Measurements from ENCODE around the gene TENT4B.
"Not testable (repeated sequence)": the region's sequence is repeated elsewhere in the genome, so short reads cannot be mapped to it uniquely, and the experiment has no call there.

TENT4B gene

DNA sequence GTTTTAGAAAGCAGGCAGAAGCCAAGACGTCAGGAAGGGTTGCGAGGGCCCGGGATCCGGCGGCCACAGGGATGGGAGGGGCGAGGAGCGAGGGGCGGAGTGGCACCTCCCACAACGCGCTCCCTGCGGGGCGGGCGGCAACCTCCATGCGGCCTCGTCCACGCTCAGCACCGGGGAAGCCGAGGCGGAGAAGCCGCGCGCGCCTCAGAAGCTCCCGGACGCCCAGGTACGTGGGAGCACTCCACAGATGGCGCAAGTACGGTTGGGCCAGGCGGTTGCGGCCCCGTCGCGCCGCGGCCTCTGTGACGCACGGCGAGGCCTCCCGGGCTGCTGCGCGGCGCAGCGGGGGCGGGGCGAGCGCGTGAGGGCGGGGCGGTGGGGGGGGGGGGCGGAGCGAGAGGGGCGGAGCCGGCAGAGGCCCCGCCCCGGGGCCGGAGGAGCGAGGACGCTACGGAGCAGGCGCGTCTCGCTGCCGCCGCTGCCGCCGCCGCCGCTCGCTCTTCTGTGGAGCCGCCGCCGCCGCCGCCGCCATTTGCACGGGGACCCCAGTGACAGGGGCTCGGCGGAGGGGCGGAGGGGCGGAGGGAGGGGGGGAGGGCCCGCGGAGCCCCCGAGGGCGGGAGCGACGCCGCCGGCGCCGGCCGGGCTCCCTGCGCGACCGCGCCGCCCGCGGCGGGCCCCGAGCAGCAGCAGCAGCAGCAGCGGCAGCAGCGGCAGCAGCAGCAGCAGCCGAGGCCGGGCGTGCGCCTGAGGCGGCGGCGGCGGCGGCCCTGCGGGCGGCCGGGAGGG lies at the start of gene TENT4B:
Gene TENT4B (plus strand): TSS at position 500 of the 789 bp plus-strand sequence. CDS start 316 bp downstream, outside the sequence.
- Histone ChIP-seq H3K27ac (ENCODE audit: low read depth, low read length) (peak within 1 kb of the TSS; percentile 99), H3K4me3 (ENCODE audit: low read depth in 1 of 2, low read length in 2 of 2) (peak within 1 kb of the TSS; percentile 91 to 92), H3K27me3 (ENCODE audit: control insufficient read depth in 1 of 2, insufficient read depth in 2 of 2, low read length in 2 of 2) (no peaks in the 10 kb centered on the region), H3K9ac (ENCODE audit: low read depth in 1 of 2, low read length in 2 of 2) (peak within 1 kb of the TSS; percentile 93 to 98), H3K36me3 (ENCODE audit: control insufficient read depth in 1 of 2, insufficient read depth in 2 of 2, low read length in 2 of 2) (no peaks in the 10 kb centered on the region), H3K9me3 (ENCODE audit: control insufficient read depth in 1 of 2, low read length in 2 of 2) (no peaks in the 10 kb centered on the region), H3K4me1 (ENCODE audit: control insufficient read depth in 1 of 2, insufficient read depth in 2 of 2, low read length in 2 of 2) (peaks cover 12 to 27% of the 10 kb centered on the region in 2 donors)

DNA sequence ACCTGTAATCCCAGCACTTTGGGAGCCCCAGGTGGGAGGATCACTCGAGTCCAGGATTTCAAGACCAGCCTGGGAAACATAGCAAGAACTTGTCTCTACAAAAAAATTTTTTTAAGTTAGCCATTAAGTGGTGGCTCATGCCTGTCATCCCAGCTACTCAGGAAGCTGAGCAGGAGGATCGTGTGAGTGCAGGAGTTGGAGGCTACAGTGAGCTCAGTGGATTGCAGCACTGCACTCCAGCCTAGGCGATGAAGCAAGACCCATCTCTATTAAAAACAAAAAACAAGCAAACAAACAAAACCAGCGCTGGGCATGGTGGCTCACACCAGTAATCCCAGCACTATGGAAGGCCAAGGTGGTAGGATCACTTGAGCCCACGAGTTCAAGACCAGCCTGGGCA lies 49.3 kb upstream of the TENT4B start:
- peaks cover 13 to 60% of the 10 kb centered on the region in 2 donors for H3K36me3 ChIP-seq (ENCODE audit: control insufficient read depth in 1 of 2, insufficient read depth in 2 of 2, low read length in 2 of 2)

DNA sequence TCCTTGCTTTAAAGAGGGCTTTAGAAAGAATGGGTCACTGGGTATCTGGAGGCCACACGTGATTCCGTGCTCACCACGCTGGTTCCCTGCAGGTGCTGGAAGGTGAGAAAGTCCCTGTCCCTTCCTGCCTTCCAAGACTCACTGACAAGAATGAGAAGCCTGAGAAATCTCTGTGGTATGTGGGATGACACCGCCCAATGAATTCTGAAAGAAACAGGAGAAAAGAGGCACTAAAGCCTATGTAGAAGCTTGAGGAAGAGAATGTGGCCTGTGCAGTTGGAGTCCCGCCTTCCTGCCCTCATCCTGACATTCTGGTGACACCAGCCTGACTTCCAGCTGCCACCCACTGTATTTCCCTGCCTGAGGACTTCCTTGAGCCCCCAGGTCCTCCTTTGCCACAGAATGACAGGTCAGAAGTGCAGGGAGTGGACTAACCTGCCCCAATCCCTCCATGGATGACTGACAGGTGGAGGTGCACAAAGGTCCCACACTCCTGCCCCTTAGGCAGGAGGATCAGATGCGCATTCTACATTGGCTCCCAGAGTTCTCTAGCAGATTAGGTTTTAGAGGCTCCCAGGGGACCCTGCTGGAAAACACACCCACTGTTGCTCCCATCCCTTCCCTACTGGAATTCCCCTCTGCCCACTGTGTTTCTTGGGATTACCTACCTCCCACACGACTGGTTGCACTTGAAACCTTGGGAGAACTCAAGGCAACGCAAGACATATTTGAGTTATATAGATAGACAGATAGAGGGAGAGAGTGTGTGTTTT lies 38.6 kb upstream of the TENT4B start:
- H3K4me1 ChIP-seq (ENCODE audit: control insufficient read depth in 1 of 2, insufficient read depth in 2 of 2, low read length in 2 of 2), result no peaks in the 10 kb centered on the region
- no peak overlapping the region for H3K9ac ChIP-seq (ENCODE audit: low read depth in 1 of 2, low read length in 2 of 2)
- H3K27ac ChIP-seq (ENCODE audit: low read depth, low read length), result no peak overlapping the region
- no peaks in the 10 kb centered on the region for H3K27me3 ChIP-seq (ENCODE audit: control insufficient read depth in 1 of 2, insufficient read depth in 2 of 2, low read length in 2 of 2)
- H3K4me3 ChIP-seq (ENCODE audit: low read depth in 1 of 2, low read length in 2 of 2), result no peak overlapping the region
- H3K36me3 ChIP-seq (ENCODE audit: control insufficient read depth in 1 of 2, insufficient read depth in 2 of 2, low read length in 2 of 2), result no peaks in the 10 kb centered on the region
- no peaks in the 10 kb centered on the region for H3K9me3 ChIP-seq (ENCODE audit: control insufficient read depth in 1 of 2, low read length in 2 of 2)

More for the DNA sequence above, 49.3 kb upstream of the TENT4B start:
- Histone ChIP-seq H3K4me1 (ENCODE audit: control insufficient read depth in 1 of 2, insufficient read depth in 2 of 2, low read length in 2 of 2) (no peaks in the 10 kb centered on the region), H3K9me3 (ENCODE audit: control insufficient read depth in 1 of 2, low read length in 2 of 2) (no peaks in the 10 kb centered on the region), H3K27ac (ENCODE audit: low read depth, low read length) (no peak overlapping the region), H3K4me3 (ENCODE audit: low read depth in 1 of 2, low read length in 2 of 2) (no peak overlapping the region), H3K27me3 (ENCODE audit: control insufficient read depth in 1 of 2, insufficient read depth in 2 of 2, low read length in 2 of 2) (no peaks in the 10 kb centered on the region), H3K9ac (ENCODE audit: low read depth in 1 of 2, low read length in 2 of 2) (no peak overlapping the region)

DNA sequence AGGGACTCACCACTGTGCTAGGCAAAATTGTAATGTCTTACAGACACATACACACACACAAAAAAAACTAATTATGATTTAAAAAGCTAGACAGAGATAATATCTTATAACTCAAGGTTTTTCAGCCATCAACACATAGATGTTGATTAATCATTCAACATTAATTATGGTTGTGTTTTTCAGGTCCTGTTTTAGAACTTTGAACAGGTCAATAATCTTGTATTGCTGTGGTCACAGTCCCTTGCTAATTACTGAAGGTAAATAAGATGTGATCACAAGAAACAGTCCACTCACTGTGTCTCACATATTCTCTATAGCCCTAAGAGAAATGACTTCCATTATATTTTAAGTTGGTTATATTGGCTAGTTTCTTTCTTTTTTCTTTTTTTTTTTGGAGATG lies 32.4 kb upstream of the TENT4B start:
- H3K27ac ChIP-seq (ENCODE audit: low read depth, low read length), result no peak overlapping the region
- peaks cover 14 to 15% of the 10 kb centered on the region in 2 donors for H3K4me1 ChIP-seq (ENCODE audit: control insufficient read depth in 1 of 2, insufficient read depth in 2 of 2, low read length in 2 of 2)
- no peak overlapping the region for H3K4me3 ChIP-seq (ENCODE audit: low read depth in 1 of 2, low read length in 2 of 2)
- H3K9ac ChIP-seq (ENCODE audit: low read depth in 1 of 2, low read length in 2 of 2), result no peak overlapping the region
- H3K9me3 ChIP-seq (ENCODE audit: control insufficient read depth in 1 of 2, low read length in 2 of 2), result no peaks in the 10 kb centered on the region
- H3K27me3 ChIP-seq (ENCODE audit: control insufficient read depth in 1 of 2, insufficient read depth in 2 of 2, low read length in 2 of 2), result no peaks in the 10 kb centered on the region
- no peaks in the 10 kb centered on the region for H3K36me3 ChIP-seq (ENCODE audit: control insufficient read depth in 1 of 2, insufficient read depth in 2 of 2, low read length in 2 of 2)

DNA sequence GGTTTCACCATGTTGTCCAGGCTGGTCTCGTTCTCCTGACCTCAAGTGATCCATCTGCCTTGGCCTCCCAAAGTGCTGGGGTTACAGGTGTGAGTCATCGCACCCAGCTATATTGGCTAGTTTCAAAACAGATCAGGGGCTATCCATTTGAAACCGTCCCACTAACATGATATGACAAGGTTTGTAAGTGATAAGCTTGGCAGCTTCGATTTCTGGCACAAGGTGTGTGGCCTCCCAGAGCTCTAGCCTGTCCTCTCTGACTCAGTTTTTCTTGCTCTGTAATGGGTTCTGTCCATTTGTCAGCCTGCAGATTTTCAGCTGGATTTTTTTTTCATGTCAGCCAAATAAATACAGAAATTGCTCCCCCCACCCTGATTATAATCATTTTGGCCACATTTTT lies 31.8 kb upstream of the TENT4B start:
- no peak overlapping the region for H3K4me3 ChIP-seq (ENCODE audit: low read depth in 1 of 2, low read length in 2 of 2)
- no peaks in the 10 kb centered on the region for H3K9me3 ChIP-seq (ENCODE audit: control insufficient read depth in 1 of 2, low read length in 2 of 2)
- no peaks in the 10 kb centered on the region for H3K36me3 ChIP-seq (ENCODE audit: control insufficient read depth in 1 of 2, insufficient read depth in 2 of 2, low read length in 2 of 2)
- no peaks in the 10 kb centered on the region for H3K27me3 ChIP-seq (ENCODE audit: control insufficient read depth in 1 of 2, insufficient read depth in 2 of 2, low read length in 2 of 2)
- H3K9ac ChIP-seq (ENCODE audit: low read depth in 1 of 2, low read length in 2 of 2), result no peak overlapping the region
- H3K27ac ChIP-seq (ENCODE audit: low read depth, low read length), result no peak overlapping the region
- H3K4me1 ChIP-seq (ENCODE audit: control insufficient read depth in 1 of 2, insufficient read depth in 2 of 2, low read length in 2 of 2), result peaks cover 14 to 15% of the 10 kb centered on the region in 2 donors

DNA sequence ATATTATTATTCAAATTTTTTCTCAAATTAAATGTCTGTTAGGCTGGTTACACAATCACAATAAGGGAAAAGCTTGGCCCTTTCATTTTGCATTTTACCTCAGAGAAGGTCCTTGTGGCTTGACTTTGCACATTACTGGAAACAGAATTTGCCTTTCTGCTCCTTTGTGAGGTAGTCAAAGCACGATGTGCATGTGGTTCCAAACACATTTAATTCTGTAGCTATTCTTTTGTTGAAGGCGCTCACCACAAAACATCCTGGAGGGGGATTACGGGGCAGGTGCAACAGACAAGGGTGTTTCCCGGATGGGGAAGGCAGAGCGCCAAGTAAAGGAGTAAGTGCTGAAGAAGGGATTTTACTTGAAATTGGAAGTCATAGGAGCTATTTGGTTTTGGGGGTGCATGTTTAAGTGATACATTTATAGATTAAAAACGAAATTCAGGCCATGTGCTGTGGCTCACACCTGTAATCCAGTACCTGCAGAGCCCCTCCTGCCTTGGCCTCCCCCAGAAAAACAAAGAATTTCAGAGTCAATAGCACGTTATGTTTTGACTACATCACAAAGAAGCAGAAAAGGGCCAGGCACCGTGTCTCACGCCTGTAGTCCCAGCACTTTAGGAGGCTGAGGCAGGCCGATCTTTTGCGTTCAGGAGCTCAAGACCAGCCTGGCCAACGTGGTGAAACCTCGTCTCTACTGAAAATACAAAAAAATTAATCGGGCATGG lies 31.2 kb upstream of the TENT4B start:
- Histone ChIP-seq H3K27me3 (ENCODE audit: control insufficient read depth in 1 of 2, insufficient read depth in 2 of 2, low read length in 2 of 2) (no peaks in the 10 kb centered on the region), H3K36me3 (ENCODE audit: control insufficient read depth in 1 of 2, insufficient read depth in 2 of 2, low read length in 2 of 2) (no peaks in the 10 kb centered on the region), H3K4me1 (ENCODE audit: control insufficient read depth in 1 of 2, insufficient read depth in 2 of 2, low read length in 2 of 2) (peaks cover 14 to 15% of the 10 kb centered on the region in 2 donors), H3K9me3 (ENCODE audit: control insufficient read depth in 1 of 2, low read length in 2 of 2) (no peaks in the 10 kb centered on the region), H3K4me3 (ENCODE audit: low read depth in 1 of 2, low read length in 2 of 2) (no peak overlapping the region), H3K9ac (ENCODE audit: low read depth in 1 of 2, low read length in 2 of 2) (no peak overlapping the region), H3K27ac (ENCODE audit: low read depth, low read length) (no peak overlapping the region)

DNA sequence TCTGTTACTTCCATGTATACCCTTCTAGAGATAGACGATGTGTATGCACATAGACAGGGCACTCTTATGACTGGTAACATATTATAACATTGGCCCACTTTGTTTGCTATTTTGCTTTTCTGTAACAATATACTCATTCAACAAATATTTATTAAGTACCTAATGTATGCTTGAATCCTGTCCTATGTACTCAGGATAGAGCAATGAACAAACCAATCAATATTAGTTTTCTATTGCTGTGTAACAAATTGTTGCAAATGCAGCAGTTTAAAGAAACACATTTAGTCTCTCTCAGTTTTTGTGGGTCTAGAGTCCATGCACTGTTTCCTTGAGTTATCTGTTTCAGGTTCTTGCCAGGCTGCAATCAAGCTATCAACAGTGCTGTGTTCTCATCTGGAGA lies 29.7 kb upstream of the TENT4B start:
- H3K4me1 ChIP-seq (ENCODE audit: control insufficient read depth in 1 of 2, insufficient read depth in 2 of 2, low read length in 2 of 2), result peaks cover 14 to 15% of the 10 kb centered on the region in 2 donors
- H3K4me3 ChIP-seq (ENCODE audit: low read depth in 1 of 2, low read length in 2 of 2), result no peak overlapping the region
- H3K9ac ChIP-seq (ENCODE audit: low read depth in 1 of 2, low read length in 2 of 2), result no peak overlapping the region
- no peaks in the 10 kb centered on the region for H3K9me3 ChIP-seq (ENCODE audit: control insufficient read depth in 1 of 2, low read length in 2 of 2)
- H3K27ac ChIP-seq (ENCODE audit: low read depth, low read length), result no peak overlapping the region
- no peaks in the 10 kb centered on the region for H3K36me3 ChIP-seq (ENCODE audit: control insufficient read depth in 1 of 2, insufficient read depth in 2 of 2, low read length in 2 of 2)
- H3K27me3 ChIP-seq (ENCODE audit: control insufficient read depth in 1 of 2, insufficient read depth in 2 of 2, low read length in 2 of 2), result no peaks in the 10 kb centered on the region

DNA sequence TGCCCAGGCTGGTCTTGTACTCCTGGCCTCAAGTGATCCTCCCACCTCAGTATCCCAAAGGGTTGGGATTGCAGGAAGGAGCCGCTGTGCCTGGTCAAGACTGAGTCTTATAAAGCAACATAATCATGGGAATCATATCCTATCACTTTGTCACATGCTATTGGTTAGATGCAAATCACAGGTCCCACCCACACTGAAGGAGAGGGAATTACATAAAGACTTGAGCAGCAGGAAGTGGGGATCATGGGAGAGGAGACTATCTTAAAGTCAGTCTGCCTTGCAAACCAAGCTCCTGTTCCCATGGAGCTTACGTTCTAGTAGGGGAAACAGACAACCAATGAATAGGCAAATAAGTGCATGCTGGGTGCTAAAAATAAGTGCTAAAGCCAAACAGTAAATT lies 28.3 kb upstream of the TENT4B start:
- Histone ChIP-seq H3K27ac (ENCODE audit: low read depth, low read length) (no peak overlapping the region), H3K27me3 (ENCODE audit: control insufficient read depth in 1 of 2, insufficient read depth in 2 of 2, low read length in 2 of 2) (no peaks in the 10 kb centered on the region), H3K9me3 (ENCODE audit: control insufficient read depth in 1 of 2, low read length in 2 of 2) (no peaks in the 10 kb centered on the region), H3K36me3 (ENCODE audit: control insufficient read depth in 1 of 2, insufficient read depth in 2 of 2, low read length in 2 of 2) (no peaks in the 10 kb centered on the region), H3K4me1 (ENCODE audit: control insufficient read depth in 1 of 2, insufficient read depth in 2 of 2, low read length in 2 of 2) (peaks cover 14 to 15% of the 10 kb centered on the region in 2 donors), H3K4me3 (ENCODE audit: low read depth in 1 of 2, low read length in 2 of 2) (no peak overlapping the region), H3K9ac (ENCODE audit: low read depth in 1 of 2, low read length in 2 of 2) (no peak overlapping the region)

DNA sequence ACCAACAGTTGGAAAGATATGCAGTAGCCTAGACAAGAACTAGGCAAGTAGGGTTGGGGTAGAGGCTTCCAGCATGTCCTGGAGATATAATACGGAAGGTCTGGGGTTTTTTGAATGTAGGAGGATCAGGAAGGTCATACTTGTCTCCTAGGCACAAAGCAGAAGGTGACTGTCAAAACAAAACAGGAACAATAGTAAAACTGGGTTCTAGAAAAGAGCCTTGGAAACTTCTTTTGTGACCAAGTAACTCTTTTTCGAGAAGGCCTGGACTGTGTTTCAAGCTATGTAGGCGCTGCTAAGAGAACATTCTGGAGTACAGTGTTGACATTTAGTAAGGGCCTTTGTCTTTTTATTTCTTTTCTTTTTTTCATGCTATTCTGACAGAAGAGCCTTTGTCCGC lies 26.9 kb upstream of the TENT4B start:
- H3K27me3 ChIP-seq (ENCODE audit: control insufficient read depth in 1 of 2, insufficient read depth in 2 of 2, low read length in 2 of 2), result no peaks in the 10 kb centered on the region
- H3K27ac ChIP-seq (ENCODE audit: low read depth, low read length), result no peak overlapping the region
- H3K4me1 ChIP-seq (ENCODE audit: control insufficient read depth in 1 of 2, insufficient read depth in 2 of 2, low read length in 2 of 2), result peaks cover 8 to 9% of the 10 kb centered on the region in 2 donors
- H3K4me3 ChIP-seq (ENCODE audit: low read depth in 1 of 2, low read length in 2 of 2), result no peak overlapping the region
- no peaks in the 10 kb centered on the region for H3K36me3 ChIP-seq (ENCODE audit: control insufficient read depth in 1 of 2, insufficient read depth in 2 of 2, low read length in 2 of 2)
- no peak overlapping the region for H3K9ac ChIP-seq (ENCODE audit: low read depth in 1 of 2, low read length in 2 of 2)
- H3K9me3 ChIP-seq (ENCODE audit: control insufficient read depth in 1 of 2, low read length in 2 of 2), result no peaks in the 10 kb centered on the region

DNA sequence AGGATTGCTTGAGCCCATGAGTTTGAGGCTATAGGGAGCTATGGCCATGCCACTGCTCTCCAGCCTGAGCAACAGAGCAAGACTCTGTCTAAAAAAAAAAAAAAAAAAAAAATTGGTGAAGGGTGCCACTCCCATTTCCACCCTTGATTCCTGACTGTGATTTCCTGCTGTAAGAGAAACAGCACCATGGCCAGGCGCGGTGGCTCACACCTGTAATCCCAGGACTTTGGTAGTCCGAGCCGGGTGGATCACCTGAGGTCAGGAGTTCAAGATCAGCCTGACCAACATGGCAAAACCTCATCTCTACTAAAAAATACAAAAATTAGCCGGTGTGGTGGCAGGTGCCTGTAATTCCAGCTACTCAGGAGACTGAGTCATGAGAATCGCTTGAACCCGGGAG lies 20.5 kb upstream of the TENT4B start:
- H3K9me3 ChIP-seq (ENCODE audit: control insufficient read depth in 1 of 2, low read length in 2 of 2); H3K27ac ChIP-seq (ENCODE audit: low read depth, low read length); H3K4me3 ChIP-seq (ENCODE audit: low read depth in 1 of 2, low read length in 2 of 2); H3K4me1 ChIP-seq (ENCODE audit: control insufficient read depth in 1 of 2, insufficient read depth in 2 of 2, low read length in 2 of 2); H3K9ac ChIP-seq (ENCODE audit: low read depth in 1 of 2, low read length in 2 of 2); H3K36me3 ChIP-seq (ENCODE audit: control insufficient read depth in 1 of 2, insufficient read depth in 2 of 2, low read length in 2 of 2); H3K27me3 ChIP-seq (ENCODE audit: control insufficient read depth in 1 of 2, insufficient read depth in 2 of 2, low read length in 2 of 2): not testable (repeated sequence)

Measured in duodenal mucosa (tissue), 2 donors.